SK-N-MC (cell line): ENCODE measurements around the gene ARHGDIG.
"Not testable (repeated sequence)": the region's sequence is repeated elsewhere in the genome, so short reads cannot be mapped to it uniquely, and the experiment has no call there.

Source experiments
- DNase-seq: peaks from one replicate; pipeline ENCODE4 v3.0.0-alpha.2; 2011; ENCODE audit warnings: low read depth, low spot score
- H3K27ac ChIP-seq: fragments of 200-600 bp; sonication (generic); 2 replicates; pipeline ENCODE4 v1.5.1; 2016; ENCODE audit warnings: mixed run types
- H3K36me3 ChIP-seq: fragments of 200-600 bp; sonication (generic); 2 replicates; pipeline ENCODE4 v1.6.1; 2017; ENCODE audit warnings: antibody characterized with exemption, low read length, mixed read lengths; ENCODE audit not compliant: insufficient read depth
- H3K4me3 ChIP-seq: fragments of 200-600 bp; sonication (generic); 2 replicates; pipeline ENCODE4 v1.5.1; 2016
- H3K9ac ChIP-seq: fragments of 200-600 bp; sonication (generic); 2 replicates; pipeline ENCODE4 v1.8.0; 2017; ENCODE audit warnings: mixed run types, mixed read lengths; ENCODE audit not compliant: insufficient read length
- H3K9me3 ChIP-seq: fragments of 200-600 bp; sonication (generic); 2 replicates; pipeline ENCODE4 v1.6.1; 2017; ENCODE audit warnings: low read depth, mild to moderate bottlenecking, antibody characterized with exemption, low read length, moderate library complexity, mixed read lengths
- EZH2 ChIP-seq: fragments of 200-600 bp; sonication (generic); IDR thresholded peaks from one replicate; pipeline ENCODE4 v1.6.1; 2017; ENCODE audit warnings: antibody characterized with exemption
- FOXP2 ChIP-seq: optimal IDR thresholded peaks from 2 replicates; pipeline ENCODE3; 2011; ENCODE audit warnings: mild to moderate bottlenecking, moderate library complexity; ENCODE audit not compliant: insufficient read depth; ENCODE audit errors: extremely low read length, control extremely low read depth
- POLR2AphosphoS5 ChIP-seq: IDR thresholded peaks from 2 replicates; pipeline ENCODE4 v1.6.1; 2012; ENCODE audit warnings: mild to moderate bottlenecking, low read depth, low read length, borderline replicate concordance

ARHGDIG gene

DNA sequence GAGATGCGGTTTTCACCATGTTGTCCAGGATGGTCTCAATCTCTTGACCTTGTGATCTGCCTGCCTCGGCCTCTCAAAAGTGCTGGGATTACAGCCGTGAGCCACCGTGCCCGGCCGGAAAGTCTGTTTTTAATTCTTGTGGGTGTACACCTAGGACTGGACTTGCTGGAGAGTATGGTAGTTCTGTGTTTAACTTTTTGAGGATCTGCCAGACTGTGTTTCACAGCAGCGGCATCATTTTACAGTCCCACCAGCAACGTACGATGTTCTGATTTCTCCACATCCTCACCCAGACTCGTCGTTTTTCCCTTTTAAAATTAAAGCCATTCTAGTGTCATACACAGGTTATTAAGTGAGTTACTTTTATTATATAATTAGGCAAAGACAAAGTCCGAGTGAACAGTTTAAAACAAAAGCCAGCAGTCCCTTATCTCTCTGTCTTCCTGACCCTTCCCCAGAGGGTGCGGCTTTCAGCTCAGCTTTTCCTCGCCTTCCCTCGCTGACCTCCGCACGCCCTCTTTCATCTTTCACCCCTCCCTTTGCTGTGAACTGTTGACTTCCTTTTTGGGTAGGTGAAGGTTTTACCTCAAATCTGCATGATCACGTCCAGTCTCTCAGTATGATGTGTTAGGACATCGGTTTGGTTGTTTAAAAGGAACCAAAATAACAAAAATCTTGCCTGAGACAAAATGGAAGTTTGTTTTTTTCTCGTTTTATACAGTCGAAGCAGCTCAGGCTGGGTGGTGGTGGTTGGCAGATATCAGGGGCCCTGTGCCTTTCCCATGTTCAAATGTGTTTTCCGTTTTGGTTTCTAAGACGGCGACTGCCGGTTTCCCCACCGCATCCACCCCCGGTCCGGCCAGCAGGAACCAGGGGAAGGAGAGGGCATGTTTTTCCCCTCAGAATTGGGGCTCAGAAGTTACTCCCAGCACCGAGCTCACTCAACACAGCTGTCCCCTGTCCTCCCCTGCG lies 27.7 kb upstream of the ARHGDIG start:
- H3K9me3 ChIP-seq: no peaks in the 10 kb centered on the region
- DNase-seq: no peak
- TF ChIP-seq EZH2 (no peak), POLR2AphosphoS5 (no peak), FOXP2 (no peak)
- no peak overlapping the region for H3K4me3 ChIP-seq
- H3K36me3 ChIP-seq: peaks cover 8% of the 10 kb centered on the region; the same call in 1 of the 2 replicates
- H3K27ac ChIP-seq: no peak overlapping the region
- H3K9ac ChIP-seq: no peak overlapping the region

DNA sequence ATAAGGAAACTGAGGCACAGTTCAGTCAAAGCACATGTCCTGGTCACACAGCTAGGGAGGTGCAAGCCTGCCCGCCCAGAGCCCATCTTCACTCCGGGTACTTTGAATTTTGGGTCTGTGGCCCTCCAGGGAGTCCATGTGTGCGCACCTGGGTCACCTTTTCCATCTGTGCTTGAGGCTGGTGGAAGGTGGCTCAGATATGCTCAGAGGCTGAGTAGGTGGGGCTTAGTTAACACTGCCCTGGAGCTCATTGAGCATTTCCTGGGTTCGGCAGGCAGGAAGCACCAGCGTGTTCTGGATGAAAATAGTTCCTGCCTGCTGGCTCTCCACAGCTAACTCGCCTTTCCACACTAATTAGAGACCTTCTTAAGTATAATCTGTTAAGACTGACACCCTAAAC lies 26.6 kb upstream of the ARHGDIG start:
- Histone ChIP-seq H3K36me3 (peaks cover 8% of the 10 kb centered on the region; the same call in 1 of the 2 replicates), H3K9ac (no peak overlapping the region), H3K9me3 (no peaks in the 10 kb centered on the region), H3K4me3 (no peak overlapping the region), H3K27ac (no peak overlapping the region)
- TF ChIP-seq FOXP2 (no peak), EZH2 (no peak), POLR2AphosphoS5 (no peak)
- no peak for DNase-seq

DNA sequence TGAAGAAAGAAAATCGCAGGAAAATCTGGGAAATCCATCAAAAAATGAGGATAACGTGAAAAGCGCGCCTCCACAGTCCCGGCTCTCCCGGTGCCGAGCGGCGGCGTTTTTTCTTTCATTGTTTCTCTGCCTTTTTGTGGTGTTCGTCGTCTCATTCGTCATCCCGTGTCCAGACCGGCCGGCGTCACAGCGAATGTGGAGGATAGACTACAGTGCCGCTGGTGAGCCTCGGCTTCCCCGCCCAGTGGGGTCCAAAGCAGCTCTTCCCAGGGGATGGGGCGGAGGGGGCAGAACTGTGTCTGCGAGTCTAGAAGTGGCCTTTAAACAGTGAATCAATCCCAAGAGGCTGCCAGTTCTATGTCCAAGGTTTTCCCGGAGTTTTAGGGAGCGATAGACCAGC lies 25.9 kb upstream of the ARHGDIG start:
- no peak overlapping the region for H3K27ac ChIP-seq
- H3K4me3 ChIP-seq: no peak overlapping the region
- no peaks in the 10 kb centered on the region for H3K9me3 ChIP-seq
- H3K9ac ChIP-seq: no peak overlapping the region
- H3K36me3 ChIP-seq: peaks cover 8% of the 10 kb centered on the region; the same call in 1 of the 2 replicates
- TF ChIP-seq POLR2AphosphoS5: no peak
- no peak for TF ChIP-seq FOXP2
- TF ChIP-seq EZH2: no peak
- DNase-seq: no peak

DNA sequence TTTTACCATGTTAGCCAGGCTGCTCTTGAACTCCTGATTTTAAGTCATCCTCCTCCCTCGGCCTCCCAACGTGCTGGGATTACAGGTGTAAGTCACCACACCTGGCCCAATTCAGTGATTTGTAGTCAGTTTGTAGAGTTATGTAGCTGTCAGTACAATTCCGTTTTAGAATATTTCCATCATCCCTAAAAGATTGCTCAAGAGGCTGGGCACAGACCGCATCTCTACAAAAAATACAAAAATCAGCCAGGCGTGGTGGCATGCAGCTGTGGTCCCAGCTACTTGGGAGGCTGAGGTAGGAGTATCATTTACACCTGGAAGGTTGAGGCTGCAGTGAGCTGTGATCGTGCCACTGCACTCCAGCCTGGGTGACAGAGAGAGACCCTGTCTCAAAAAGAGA lies 25.2 kb upstream of the ARHGDIG start:
- TF ChIP-seq FOXP2: no peak
- H3K9me3 ChIP-seq: no peaks in the 10 kb centered on the region
- peaks cover 8% of the 10 kb centered on the region; the same call in 1 of the 2 replicates for H3K36me3 ChIP-seq
- no peak overlapping the region for H3K27ac ChIP-seq
- DNase-seq: no peak
- H3K4me3 ChIP-seq: no peak overlapping the region
- H3K9ac ChIP-seq: no peak overlapping the region

DNA sequence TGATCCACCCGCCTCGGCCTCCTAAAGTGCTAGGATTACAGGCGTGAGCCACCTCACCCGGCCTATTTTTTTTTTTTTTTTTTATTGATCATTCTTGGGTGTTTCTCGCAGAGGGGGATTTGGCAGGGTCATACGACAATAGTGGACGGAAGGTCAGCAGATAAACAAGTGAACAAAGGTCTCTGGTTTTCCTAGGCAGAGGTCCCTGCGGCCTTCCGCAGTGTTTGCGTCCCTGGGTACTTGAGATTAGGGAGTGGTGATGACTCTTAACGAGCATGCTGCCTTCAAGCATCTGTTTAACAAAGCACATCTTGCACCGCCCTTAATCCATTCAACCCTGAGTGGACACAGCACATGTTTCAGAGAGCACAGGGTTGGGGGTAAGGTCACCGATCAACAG lies 22.3 kb upstream of the ARHGDIG start:
- not testable (repeated sequence) for H3K9me3 ChIP-seq, DNase-seq, H3K36me3 ChIP-seq, H3K9ac ChIP-seq, H3K27ac ChIP-seq, H3K4me3 ChIP-seq

DNA sequence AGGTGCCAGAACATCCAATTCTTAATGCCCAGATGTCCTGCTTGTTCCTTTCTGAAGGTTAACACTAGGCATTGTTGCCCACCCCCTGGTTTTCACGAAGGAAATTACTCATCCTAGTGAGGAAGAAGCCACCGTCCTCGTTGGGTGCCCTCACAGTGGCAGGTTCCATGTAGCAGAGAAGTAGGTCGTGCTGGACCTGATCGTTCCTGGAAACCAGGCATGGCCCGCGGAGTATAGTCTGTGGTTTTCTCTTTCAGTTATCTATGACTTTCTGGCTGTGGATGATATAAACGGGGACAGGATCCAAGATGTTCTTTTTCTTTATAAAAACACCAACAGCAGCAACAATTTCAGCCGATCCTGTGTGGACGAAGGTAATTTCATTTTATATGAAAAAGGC lies 21.2 kb upstream of the ARHGDIG start:
- TF ChIP-seq EZH2 (no peak), POLR2AphosphoS5 (no peak), FOXP2 (no peak)
- Histone ChIP-seq H3K4me3 (no peak overlapping the region), H3K9me3 (no peaks in the 10 kb centered on the region), H3K9ac (no peak overlapping the region), H3K36me3 (peaks cover 5% of the 10 kb centered on the region; the same call in 1 of the 2 replicates), H3K27ac (no peak overlapping the region)
- DNase-seq: no peak

DNA sequence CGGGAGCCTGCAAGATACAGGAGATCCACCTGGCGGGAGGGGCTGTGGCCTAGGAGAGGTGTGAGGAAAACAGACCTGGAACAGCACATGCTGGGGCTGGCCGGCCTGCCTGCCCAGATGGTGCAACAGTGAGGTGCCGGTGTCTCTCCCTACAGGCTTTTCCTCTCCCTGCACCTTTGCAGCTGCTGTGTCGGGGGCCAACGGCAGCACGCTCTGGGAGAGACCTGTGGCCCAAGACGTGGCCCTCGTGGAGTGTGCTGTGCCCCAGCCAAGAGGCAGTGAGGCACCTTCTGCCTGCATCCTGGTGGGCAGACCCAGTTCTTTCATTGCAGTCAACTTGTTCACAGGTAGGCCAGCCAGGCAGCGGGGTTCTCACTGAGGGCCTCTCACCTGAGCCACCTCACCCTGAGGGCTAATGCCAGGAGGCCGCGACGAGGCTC lies 20.6 kb upstream of the ARHGDIG start:
- TF ChIP-seq POLR2AphosphoS5 (no peak), FOXP2 (no peak), EZH2 (no peak)
- DNase-seq: no peak
- peaks cover 4% of the 10 kb centered on the region; the same call in 1 of the 2 replicates for H3K36me3 ChIP-seq
- H3K4me3 ChIP-seq: no peak overlapping the region
- no peaks in the 10 kb centered on the region for H3K9me3 ChIP-seq
- no peak overlapping the region for H3K9ac ChIP-seq
- no peak overlapping the region for H3K27ac ChIP-seq

DNA sequence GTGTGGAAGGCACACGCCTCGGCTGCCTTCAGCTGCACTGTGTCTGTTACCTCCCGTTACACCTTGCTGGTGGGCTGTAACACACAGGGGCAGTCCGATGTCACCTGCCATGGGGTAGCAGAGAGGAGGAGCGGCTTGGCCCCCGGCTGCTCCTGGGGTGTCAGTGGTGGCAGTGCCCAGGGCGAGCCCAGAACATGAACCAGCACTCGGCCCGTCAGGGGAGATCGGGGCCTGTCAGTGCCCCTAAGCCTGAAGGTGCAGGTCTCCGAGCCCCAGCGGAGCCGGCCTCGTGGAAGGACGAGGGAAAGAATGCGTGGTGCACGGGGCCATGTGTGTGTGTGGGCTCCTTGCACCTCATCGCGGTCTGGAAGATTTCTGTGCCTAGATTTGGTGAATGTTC lies 20.1 kb upstream of the ARHGDIG start:
- no peak for DNase-seq
- TF ChIP-seq EZH2 (no peak), FOXP2 (no peak), POLR2AphosphoS5 (no peak)
- H3K9me3 ChIP-seq: no peaks in the 10 kb centered on the region
- no peak overlapping the region for H3K4me3 ChIP-seq
- no peak overlapping the region for H3K9ac ChIP-seq
- peaks cover under 1% of the 10 kb centered on the region; the same call in 1 of the 2 replicates for H3K36me3 ChIP-seq
- no peak overlapping the region for H3K27ac ChIP-seq

DNA sequence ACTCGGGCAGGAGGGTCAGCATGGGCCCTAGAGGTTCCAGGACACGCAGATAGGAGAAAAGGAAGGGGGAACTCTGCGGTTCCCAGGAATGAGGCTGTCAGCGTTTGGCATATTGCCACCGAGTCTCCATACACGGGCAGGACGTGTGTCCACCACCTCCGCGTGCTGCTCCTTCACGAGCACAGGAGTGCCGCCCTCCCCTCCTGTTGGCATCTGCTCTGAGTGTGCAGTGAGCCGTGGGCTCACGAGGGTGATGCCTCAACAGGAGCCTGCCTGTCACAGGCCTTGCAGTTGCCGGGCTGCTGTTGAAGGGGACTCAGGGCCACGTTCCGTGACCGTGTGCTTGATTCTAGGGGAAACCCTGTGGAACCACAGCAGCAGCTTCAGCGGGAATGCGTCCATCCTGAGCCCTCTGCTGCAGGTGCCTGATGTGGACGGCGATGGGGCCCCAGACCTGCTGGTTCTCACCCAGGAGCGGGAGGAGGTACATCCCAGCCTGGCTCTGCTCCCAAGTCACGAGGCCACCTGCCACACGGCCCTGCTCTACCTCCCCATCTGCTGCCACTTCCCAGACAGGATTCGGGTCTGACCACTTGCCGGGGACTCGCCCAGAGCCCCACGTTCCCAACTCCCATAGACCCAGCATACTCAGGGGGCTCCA lies 19.2 kb upstream of the ARHGDIG start:
- Histone ChIP-seq H3K27ac (no peak overlapping the region), H3K9me3 (no peaks in the 10 kb centered on the region), H3K36me3 (no peaks in the 10 kb centered on the region; the same call in 1 of the 2 replicates), H3K9ac (no peak overlapping the region), H3K4me3 (no peak overlapping the region)
- no peak for DNase-seq
- TF ChIP-seq FOXP2: no peak
- TF ChIP-seq POLR2AphosphoS5: no peak
- TF ChIP-seq EZH2: no peak
